ENCODE data around the gene THSD7A.

The THSD7A gene

DNA sequence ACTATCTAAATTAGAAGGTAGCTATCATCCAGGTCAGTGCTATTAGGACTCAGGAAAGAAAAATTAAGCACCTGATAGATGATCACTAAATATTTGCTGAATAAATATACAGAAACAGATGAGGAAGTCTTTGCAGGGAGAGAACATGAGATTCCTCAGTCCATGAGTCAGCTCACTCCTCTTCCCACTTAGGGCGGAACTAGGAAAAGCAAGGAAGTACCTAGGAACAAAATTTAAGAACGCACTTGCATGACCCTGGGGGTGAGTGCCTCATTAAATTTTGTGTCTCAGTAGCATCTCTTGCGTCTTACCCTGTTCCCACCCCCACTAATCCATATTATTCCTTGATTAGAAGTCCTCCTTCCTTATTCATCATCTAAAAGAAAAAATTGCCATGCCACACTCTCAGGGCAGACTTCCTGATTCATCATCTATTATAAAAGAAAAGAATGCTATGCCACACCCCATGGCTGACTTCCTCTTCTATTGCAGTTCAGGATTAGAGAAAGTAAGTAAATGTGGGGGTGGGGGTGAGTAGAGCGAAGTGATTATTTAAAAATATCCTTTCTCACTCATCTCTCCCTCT lies 208.8 kb downstream of the THSD7A start:
- H3K27ac ChIP-seq = no peak overlapping the region
- TF ChIP-seq, protein P1, sequence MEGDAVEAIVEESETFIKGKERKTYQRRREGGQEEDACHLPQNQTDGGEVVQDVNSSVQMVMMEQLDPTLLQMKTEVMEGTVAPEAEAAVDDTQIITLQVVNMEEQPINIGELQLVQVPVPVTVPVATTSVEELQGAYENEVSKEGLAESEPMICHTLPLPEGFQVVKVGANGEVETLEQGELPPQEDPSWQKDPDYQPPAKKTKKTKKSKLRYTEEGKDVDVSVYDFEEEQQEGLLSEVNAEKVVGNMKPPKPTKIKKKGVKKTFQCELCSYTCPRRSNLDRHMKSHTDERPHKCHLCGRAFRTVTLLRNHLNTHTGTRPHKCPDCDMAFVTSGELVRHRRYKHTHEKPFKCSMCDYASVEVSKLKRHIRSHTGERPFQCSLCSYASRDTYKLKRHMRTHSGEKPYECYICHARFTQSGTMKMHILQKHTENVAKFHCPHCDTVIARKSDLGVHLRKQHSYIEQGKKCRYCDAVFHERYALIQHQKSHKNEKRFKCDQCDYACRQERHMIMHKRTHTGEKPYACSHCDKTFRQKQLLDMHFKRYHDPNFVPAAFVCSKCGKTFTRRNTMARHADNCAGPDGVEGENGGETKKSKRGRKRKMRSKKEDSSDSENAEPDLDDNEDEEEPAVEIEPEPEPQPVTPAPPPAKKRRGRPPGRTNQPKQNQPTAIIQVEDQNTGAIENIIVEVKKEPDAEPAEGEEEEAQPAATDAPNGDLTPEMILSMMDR (IDR thresholded peaks at IDR 0.05) = no peak
- no peak for TF ChIP-seq ZFX (IDR thresholded peaks at IDR 0.05; ENCODE audit: borderline replicate concordance)

DNA sequence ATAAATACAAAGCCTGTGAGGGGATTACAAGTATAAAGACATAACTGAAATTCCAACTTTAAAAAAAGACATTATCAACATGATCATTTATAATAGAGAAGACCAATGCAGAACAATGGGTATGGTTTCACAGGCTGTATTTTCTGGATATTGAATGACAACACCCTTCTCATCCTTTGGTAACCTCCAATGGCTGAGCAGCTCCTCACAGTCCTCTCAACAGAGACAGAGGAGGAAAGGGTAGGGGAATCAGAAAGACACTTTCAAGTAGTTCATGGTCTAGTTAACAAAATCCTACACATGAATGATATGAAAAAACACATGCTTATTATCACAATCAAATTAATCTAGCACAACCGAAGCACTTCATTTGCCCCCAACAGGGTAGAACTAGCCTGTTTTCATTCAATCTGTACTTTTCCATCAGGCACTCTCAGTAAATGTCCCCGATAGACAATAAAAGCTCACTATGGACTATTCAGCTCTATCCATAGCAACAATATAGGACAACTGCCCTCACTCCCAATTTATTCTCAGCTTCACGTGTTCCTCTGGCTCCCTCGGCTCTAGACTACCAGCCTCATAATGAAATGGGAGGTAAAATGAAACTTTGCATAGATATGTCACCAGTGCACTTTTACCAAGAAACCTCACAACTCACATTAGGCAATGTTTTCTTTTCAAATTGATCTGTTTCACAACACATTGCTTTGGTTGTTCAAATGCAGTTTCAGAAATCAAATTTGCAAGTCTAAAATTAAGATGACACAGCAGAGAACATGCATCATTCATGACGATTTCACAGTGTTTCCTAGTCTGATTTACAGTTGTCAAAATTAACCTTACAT lies 211.4 kb downstream of the THSD7A start:
- H3K27ac ChIP-seq = no peak overlapping the region
- TF ChIP-seq, protein P1 (IDR thresholded peaks at IDR 0.05) = no peak
- TF ChIP-seq ZFX (IDR thresholded peaks at IDR 0.05; ENCODE audit: borderline replicate concordance) = no peak

DNA sequence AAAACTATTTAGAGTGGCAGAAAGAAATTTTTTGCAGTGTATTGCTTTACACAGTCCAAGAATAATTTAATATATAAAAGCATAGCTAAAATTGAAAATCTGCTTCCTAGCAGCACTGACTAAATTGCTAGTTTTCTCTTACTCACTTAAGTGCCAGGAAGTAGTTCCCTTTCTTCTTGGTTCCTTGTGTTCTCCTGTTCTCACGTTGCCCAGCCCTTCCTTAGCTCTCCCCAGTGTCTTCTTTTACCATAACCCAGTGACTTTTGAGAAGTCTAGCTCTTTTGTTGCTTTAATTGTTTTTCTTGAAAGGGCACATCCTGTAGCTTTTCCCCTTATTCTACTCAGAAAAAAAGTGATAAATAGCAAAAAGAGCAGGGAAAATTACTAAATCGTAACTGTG lies 215.5 kb downstream of the THSD7A start:
- no peak overlapping the region for H3K27ac ChIP-seq
- TF ChIP-seq, protein P1 (IDR thresholded peaks at IDR 0.05) = no peak
- no peak for TF ChIP-seq ZFX (IDR thresholded peaks at IDR 0.05; ENCODE audit: borderline replicate concordance)

DNA sequence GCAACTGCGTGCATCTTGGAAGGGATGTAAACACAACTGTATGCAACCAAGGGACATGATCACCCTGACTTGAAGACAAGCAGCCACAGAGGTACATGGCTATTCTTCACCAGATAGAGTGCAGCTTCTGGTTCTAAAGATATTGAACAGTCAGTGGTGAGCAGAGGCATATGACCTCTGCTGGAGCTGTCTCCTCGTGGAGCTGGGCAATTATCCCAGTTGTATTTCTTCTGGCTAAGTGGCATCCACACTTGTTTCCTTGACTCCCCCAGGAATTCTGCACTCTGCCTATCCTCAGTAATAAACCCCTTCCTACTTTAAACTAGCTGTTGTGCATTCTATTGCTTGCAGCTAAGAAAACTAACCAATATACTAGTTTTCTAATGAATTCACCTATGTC lies 216.8 kb downstream of the THSD7A start:
- H3K27ac ChIP-seq = no peak overlapping the region
- TF ChIP-seq ZFX (IDR thresholded peaks at IDR 0.05; ENCODE audit: borderline replicate concordance) = no peak
- TF ChIP-seq, protein P1 (IDR thresholded peaks at IDR 0.05) = no peak

DNA sequence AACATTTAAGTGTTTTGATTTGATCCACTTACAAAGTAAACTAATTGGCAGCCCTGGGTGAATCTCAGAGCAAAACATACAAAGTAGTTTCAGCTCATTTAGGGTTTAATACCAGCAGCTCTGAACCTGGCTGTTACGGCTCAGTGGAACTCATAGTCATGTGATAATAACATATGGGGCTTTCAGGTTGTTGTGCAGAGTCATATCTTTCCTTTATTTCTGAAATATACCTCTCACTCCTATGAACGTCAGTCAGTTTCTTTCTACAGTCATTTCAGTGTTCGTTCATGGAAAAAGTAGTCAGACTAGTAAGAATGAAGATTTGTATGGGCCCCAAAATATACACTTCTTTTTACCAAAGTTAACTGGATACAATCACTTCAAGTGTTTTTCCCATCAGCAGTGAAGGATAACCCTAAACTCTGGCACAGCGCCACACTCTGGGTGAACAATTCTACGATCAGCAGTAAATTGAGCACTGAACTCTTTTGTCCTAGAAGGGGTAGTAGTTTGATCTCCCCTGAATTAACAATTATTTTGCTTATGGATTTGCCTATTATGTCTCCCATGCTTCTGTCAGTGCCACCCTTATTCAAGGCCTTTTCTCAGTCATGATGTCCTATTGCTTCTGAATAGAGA lies 218.6 kb downstream of the THSD7A start:
- TF ChIP-seq, protein P1 (IDR thresholded peaks at IDR 0.05) = no peak
- no peak for TF ChIP-seq ZFX (IDR thresholded peaks at IDR 0.05; ENCODE audit: borderline replicate concordance)
- no peak overlapping the region for H3K27ac ChIP-seq

DNA sequence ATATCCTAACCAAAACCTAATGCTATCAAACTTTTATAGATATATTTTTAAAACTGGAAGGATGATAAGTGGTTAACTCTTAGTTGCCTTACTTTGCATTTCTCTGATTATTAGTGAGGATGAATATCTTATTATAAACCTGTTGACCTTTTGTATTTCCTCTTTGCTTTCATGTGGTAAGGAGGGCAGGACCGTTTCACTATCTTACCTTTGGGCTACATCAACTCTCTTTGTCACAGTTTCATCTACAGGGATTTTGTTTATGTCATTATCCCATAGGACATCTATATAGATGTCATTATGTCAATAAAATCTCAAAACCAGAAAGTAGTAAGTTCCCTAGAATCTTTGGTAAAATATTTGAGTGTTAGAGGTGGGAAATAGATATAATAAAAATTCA lies 219.3 kb downstream of the THSD7A start:
- TF ChIP-seq ZFX (IDR thresholded peaks at IDR 0.05; ENCODE audit: borderline replicate concordance) = no peak
- TF ChIP-seq, protein P1 (IDR thresholded peaks at IDR 0.05) = no peak

More for the DNA sequence above, 219.3 kb downstream of the THSD7A start:
- H3K27ac ChIP-seq = no peak overlapping the region

Measured in 22Rv1 (cell line).